CD4-positive, alpha-beta T cell (primary cell): ENCODE measurements around the gene LRRC70. TPM values are rescaled to one million over a fixed set of nuclear protein-coding genes. Genes with fewer than 3 reads are reported as not detected.

Experiments used
- ATAC-seq: fragments of 200-7000 bp; cut with Tn5 transposase; one replicate; pipeline ENCODE4 v1.10.0; 2022; ENCODE audit warnings: mild to moderate bottlenecking; ENCODE audit not compliant: poor library complexity
- CTCF ChIA-PET: fragments of 350-600 bp; sonication (Branson Sonifier 250); formaldehyde crosslinking; loops from one replicate; lab custom pipeline; 2021; ENCODE audit warnings: antibody characterized with exemption, inconsistent platforms; lab: Charles Lee
- POLR2A ChIA-PET: fragments of 350-600 bp; sonication (Branson Sonifier 250); formaldehyde crosslinking; loops from one replicate; lab custom pipeline; 2021; ENCODE audit warnings: antibody characterized with exemption, inconsistent platforms; lab: Charles Lee
- DNase-seq, 14 experiments: peaks; one replicate each; pipeline ENCODE4 v3.0.0-alpha.2; 2013 to 2020; ENCODE audit warnings: mixed read lengths in 2 of 14
- H3K27ac ChIP-seq, 2 donors: one replicate each; pipeline versions ENCODE4 v1.5.1 to v1.7.0; 2013; ENCODE audit warnings: low read length in 2 of 2, low read depth in 1 of 2, mild to moderate bottlenecking in 1 of 2
- H3K27me3 ChIP-seq, 2 experiments: 1 replicate in 1 of 2; 2 replicates in 1 of 2; pipeline versions ENCODE4 v1.6.1 to v1.7.0; 2013; ENCODE audit warnings: low read length in 2 of 2, control low read depth in 1 of 2, mild to moderate bottlenecking in 1 of 2, moderate library complexity in 1 of 2; ENCODE audit not compliant: insufficient read depth in 2 of 2, control insufficient read depth in 1 of 2
- H3K36me3 ChIP-seq: one replicate; pipeline ENCODE4 v1.6.1; 2013; ENCODE audit warnings: low read length, control low read depth; ENCODE audit not compliant: insufficient read depth
- H3K4me1 ChIP-seq: one replicate; pipeline ENCODE4 v1.6.1; 2013; ENCODE audit warnings: low read length, control low read depth; ENCODE audit not compliant: insufficient read depth
- H3K4me3 ChIP-seq: one replicate; pipeline ENCODE4 v1.5.1; 2013; ENCODE audit warnings: mild to moderate bottlenecking, low read length, moderate library complexity
- H3K9me3 ChIP-seq, 2 experiments: 1 replicate in 1 of 2; 2 replicates in 1 of 2; pipeline versions ENCODE4 v1.6.1 to v1.7.0; 2013; ENCODE audit warnings: low read length in 2 of 2, mild to moderate bottlenecking in 2 of 2, control low read depth in 1 of 2, moderate library complexity in 1 of 2; ENCODE audit not compliant: control insufficient read depth in 1 of 2, insufficient read depth in 1 of 2
- H3K27ac Mint-ChIP-seq: one replicate; pipeline ENCODE4 v1.8.0; 2020; ENCODE audit warnings: mixed read lengths
- H3K27me3 Mint-ChIP-seq: one replicate; pipeline ENCODE4 v1.8.0; 2021; ENCODE audit warnings: mixed read lengths
- H3K36me3 Mint-ChIP-seq: one replicate; pipeline ENCODE4 v1.8.0; 2021; ENCODE audit warnings: low read depth, mixed read lengths
- H3K4me1 Mint-ChIP-seq: one replicate; pipeline ENCODE4 v1.8.0; 2021; ENCODE audit warnings: low read depth, mixed read lengths
- H3K4me3 Mint-ChIP-seq: one replicate; pipeline ENCODE4 v1.8.0; 2020; ENCODE audit warnings: mild to moderate bottlenecking, mixed read lengths
- H3K9me3 Mint-ChIP-seq: one replicate; pipeline ENCODE4 v1.8.0; 2020; ENCODE audit warnings: mixed read lengths
- intact Hi-C, 2 experiments: fragments of 100-400 bp; cut with DNase I in 1 of 2; cut with micrococcal nuclease in 1 of 2; formaldehyde crosslinking; loops; one replicate each; pipeline versions ENCODE4 v1.15.1 to v1.9.0; 2023 to 2025; cut with DNase I, micrococcal nuclease
- total RNA-seq, 174 experiments: library from RNA in 2 of 174; stranded (reverse) in 2 of 174; gene quantifications; one replicate each; pipeline ENCODE4 v1.2.3 and lab custom pipeline; 2021 to 2026
- TF ChIP-seq, protein P1 (sequence below): fragments of 200-600 bp; IDR thresholded peaks from one replicate; pipeline ENCODE4 v1.8.0; 2022; ENCODE audit warnings: antibody characterized with exemption, mild to moderate bottlenecking

The LRRC70 gene
- total RNA-seq, 2 experiments from 2014 or later, result 6.1 to 7.3 TPM

- no peaks in the 10 kb centered on the region for H3K27me3 Mint-ChIP-seq
- Histone ChIP-seq H3K4me3 (no peak overlapping the region), H3K36me3 (peaks cover 5% of the 10 kb centered on the region), H3K27me3 (no peaks in the 10 kb centered on the region), H3K4me1 (no peaks in the 10 kb centered on the region), H3K9me3 (no peaks in the 10 kb centered on the region), H3K27ac (no peak overlapping the region)
- ChIA-PET CTCF (no interaction called here), POLR2A (no interaction called here)
- H3K4me3 Mint-ChIP-seq, result no peak overlapping the region
- H3K4me1 Mint-ChIP-seq, result no peaks in the 10 kb centered on the region
- no peak overlapping the region for H3K27ac Mint-ChIP-seq
- ATAC-seq (no peak), DNase-seq (no peak)
- intact Hi-C loops, result no loop called here
- H3K9me3 Mint-ChIP-seq, result no peaks in the 10 kb centered on the region
- TF ChIP-seq, protein P1, sequence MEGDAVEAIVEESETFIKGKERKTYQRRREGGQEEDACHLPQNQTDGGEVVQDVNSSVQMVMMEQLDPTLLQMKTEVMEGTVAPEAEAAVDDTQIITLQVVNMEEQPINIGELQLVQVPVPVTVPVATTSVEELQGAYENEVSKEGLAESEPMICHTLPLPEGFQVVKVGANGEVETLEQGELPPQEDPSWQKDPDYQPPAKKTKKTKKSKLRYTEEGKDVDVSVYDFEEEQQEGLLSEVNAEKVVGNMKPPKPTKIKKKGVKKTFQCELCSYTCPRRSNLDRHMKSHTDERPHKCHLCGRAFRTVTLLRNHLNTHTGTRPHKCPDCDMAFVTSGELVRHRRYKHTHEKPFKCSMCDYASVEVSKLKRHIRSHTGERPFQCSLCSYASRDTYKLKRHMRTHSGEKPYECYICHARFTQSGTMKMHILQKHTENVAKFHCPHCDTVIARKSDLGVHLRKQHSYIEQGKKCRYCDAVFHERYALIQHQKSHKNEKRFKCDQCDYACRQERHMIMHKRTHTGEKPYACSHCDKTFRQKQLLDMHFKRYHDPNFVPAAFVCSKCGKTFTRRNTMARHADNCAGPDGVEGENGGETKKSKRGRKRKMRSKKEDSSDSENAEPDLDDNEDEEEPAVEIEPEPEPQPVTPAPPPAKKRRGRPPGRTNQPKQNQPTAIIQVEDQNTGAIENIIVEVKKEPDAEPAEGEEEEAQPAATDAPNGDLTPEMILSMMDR, result no peak
- H3K36me3 Mint-ChIP-seq, result peaks cover 43% of the 10 kb centered on the region
Observed at GRCh38 chr5:62614355-62614754, 35.7 kb downstream of the LRRC70 start.

DNA sequence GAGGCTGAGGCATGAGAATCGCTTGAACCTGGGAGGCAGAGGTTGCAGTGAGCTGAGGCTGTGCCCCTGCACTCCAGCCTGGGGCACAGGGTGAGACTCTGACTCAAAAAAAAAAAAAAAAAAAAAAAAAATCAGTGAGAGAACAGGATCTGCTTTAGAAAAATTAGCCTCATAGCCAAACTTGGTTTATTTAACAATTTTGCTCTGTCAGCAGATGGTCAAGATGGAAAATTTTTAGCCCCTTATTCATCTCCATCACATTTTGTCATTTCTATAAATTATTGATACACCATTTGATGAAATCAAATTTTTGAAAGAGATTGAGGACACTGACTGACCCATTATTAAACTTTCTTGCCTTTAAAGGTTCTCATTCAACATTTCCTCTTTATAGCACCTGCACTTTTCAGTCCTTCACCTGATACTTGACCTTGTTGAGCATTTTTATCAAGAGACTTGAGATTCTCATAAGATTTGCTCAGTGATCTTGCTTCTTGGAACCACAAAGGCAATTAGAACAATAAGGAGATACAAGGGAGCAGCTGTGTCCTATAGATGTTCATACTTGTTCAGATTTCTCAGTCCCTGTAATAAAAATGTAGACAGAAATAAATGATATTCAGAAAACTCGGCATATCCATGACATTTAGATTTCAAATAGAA is 38.1 kb downstream of the LRRC70 start:
- H3K4me3 Mint-ChIP-seq, result no peak overlapping the region
- ATAC-seq, result no peak
- ChIA-PET CTCF (interaction anchor here (1.2 kb wide), 1 partner anchor 11 kb away, joined by 3 read pairs; no protein-coding TSS in a partner anchor), POLR2A (no interaction called here)
- H3K4me1 Mint-ChIP-seq, result no peaks in the 10 kb centered on the region
- intact Hi-C loops, result no loop called here
- no peaks in the 10 kb centered on the region for H3K9me3 Mint-ChIP-seq
- no peaks in the 10 kb centered on the region for H3K27me3 ChIP-seq
- no peaks in the 10 kb centered on the region for H3K9me3 ChIP-seq
- no peak for DNase-seq
- H3K27ac Mint-ChIP-seq, result no peak overlapping the region
- peaks cover 24% of the 10 kb centered on the region for H3K36me3 Mint-ChIP-seq
- no peaks in the 10 kb centered on the region for H3K27me3 Mint-ChIP-seq
- TF ChIP-seq, protein P1, result no peak
- no peak overlapping the region for H3K27ac ChIP-seq
- no peak overlapping the region for H3K4me3 ChIP-seq
- no peaks in the 10 kb centered on the region for H3K4me1 ChIP-seq
- H3K36me3 ChIP-seq, result no peaks in the 10 kb centered on the region

GRCh38 chr5:62617943-62618342 is 39.3 kb downstream of the LRRC70 start:
- CTCF ChIA-PET, result no interaction called here
- no peak overlapping the region for H3K27ac Mint-ChIP-seq

More at GRCh38 chr5:62617943-62618342, 39.3 kb downstream of the LRRC70 start:
- Mint-ChIP-seq H3K4me3 (no peak overlapping the region), H3K36me3 (peaks cover 16% of the 10 kb centered on the region), H3K9me3 (no peaks in the 10 kb centered on the region), H3K4me1 (no peaks in the 10 kb centered on the region), H3K27me3 (no peaks in the 10 kb centered on the region)
- DNase-seq (no peak), ATAC-seq (no peak)
- Histone ChIP-seq H3K27me3 (no peaks in the 10 kb centered on the region), H3K4me1 (no peaks in the 10 kb centered on the region), H3K36me3 (no peaks in the 10 kb centered on the region), H3K4me3 (no peak overlapping the region), H3K9me3 (no peaks in the 10 kb centered on the region), H3K27ac (no peak overlapping the region)
- TF ChIP-seq, protein P1, result no peak
- POLR2A ChIA-PET, result no interaction called here
- intact Hi-C loops, result no loop called here
